SKM-1 (cell line): ENCODE results near the gene PDSS2.
"Not testable (repeated sequence)": the region's sequence is repeated elsewhere in the genome, so short reads cannot be mapped to it uniquely, and the experiment has no call there.

Experiments used
- DNase-seq: peaks from one replicate; lab custom pipeline; 2025; ENCODE audit not compliant: unreplicated experiment; lab: John Stamatoyannopoulos, UW

The PDSS2 gene

GRCh38 chr6:107185391-107185970 is 273.9 kb downstream of the PDSS2 start:
- no peak for DNase-seq

DNA sequence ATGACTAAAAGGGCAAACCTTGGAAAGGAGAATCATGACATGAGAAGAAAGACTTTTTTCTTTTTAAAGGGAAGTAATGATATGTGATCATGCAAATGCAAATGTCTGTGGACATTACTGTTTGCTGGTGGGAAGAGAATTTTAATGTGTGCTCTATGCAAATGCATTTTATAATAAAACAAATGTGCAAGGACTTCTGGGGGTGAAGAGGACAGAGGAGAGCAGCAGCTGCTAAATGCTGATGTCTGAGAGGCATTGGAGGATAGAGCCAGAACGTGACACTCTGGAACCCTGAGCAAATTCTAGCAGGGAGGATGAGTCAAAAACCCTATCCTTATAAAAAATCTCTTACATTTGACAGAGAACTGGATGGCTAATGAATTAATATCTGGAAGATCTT is 274.9 kb downstream of the PDSS2 start:
- no peak for DNase-seq

DNA sequence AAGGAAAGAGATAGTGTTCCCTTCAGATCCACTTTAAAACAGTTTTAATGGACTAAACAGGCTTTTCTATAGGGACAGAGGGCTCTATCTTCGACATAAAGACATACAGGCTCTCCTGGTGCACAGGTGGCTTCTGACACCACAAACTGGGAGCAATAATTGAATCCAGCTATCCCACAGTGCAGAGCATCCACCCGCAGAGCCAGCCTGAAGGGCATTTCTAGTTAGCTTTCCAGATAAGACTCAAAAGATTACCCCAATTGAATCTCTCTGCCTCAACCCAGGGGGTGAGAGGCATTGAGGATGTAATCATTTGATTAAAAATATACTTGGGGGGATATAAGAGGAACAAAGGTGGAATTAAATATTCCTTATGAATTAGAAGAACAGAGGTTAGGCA is 279.3 kb downstream of the PDSS2 start:
- no peak for DNase-seq

GRCh38 chr6:107179004-107179403 is 280.4 kb downstream of the PDSS2 start:
- DNase-seq = no peak

DNA sequence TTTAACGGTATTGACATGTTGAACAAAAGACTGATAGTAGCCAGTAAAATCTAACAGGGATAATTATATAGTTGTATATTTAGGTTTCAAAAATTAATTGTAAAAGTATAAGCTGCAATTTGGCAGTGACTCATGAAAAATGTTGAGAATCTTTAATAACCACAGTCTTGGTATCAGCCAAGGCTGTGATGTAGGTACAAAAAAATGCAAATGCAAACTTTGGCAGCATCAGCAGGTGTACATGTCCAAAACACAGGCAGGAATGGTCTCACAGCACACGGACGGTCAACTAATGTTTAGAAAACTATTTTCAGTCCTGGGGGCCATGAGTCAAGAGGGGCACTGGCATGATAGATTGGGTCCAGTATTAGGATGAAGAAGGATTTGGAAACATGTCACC is 285.6 kb downstream of the PDSS2 start:
- no peak for DNase-seq

GRCh38 chr6:107171513-107171912 is 287.9 kb downstream of the PDSS2 start:
- DNase-seq = no peak

- DNase-seq = not testable (repeated sequence)
Measured at GRCh38 chr6:107164299-107164698, 295.1 kb downstream of the PDSS2 start.

- no peak for DNase-seq
Measured at GRCh38 chr6:107161521-107161920, 297.8 kb downstream of the PDSS2 start.

DNA sequence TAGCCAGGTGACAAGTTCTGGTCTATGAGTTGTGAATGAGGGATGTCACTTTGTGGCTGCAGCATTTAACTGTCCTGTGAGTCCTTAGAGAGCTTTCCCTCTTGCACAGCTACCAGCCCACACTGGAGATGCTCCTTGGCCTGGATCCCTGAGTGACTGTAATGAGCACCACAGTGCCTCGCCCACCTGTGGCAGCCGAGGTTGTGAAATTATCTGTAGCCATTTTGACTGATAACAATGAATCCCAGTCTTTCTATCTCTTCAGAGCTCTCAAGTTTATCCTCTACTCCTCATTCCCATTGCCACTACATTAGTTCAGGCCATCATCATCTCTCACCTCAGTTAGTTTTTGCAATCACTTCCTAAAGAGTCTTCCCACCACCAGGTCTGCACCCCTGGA is 302.7 kb downstream of the PDSS2 start:
- no peak for DNase-seq

GRCh38 chr6:107154801-107155160 is 304.6 kb downstream of the PDSS2 start:
- DNase-seq = no peak

DNA sequence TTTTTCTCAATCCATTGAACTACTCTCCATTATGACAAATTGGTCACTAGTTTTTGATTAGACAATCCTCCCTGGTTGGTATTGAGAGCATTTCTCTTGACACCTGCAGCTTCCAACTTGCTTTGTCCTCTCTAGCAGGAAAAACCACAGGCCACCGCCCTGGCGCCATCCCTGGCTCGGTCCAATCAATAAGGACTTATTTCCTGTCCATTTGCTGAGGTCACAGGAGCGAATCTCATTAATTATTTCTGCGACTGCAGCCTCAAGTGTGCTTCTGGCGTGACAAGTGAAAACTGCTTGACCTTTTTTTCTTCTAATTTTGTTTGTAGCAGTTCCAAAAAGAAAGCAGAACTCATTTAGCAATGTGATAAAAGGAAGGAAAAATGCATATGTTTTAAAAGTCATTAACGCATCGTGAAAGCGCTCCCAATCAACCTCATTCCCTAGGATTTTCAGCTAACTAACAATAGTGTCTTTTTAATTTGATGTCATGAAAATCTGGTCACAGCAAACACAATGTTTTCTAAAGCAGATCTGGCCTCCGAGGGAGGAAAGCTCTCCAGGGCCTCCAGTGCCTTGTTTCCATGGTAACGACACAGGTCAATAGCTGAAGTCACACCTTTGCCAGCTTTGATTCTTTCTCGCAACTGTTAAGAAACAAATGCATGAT is 305.1 kb downstream of the PDSS2 start:
- DNase-seq = no peak

- no peak for DNase-seq
Measured at GRCh38 chr6:107152638-107153430, 306.5 kb downstream of the PDSS2 start.

DNA sequence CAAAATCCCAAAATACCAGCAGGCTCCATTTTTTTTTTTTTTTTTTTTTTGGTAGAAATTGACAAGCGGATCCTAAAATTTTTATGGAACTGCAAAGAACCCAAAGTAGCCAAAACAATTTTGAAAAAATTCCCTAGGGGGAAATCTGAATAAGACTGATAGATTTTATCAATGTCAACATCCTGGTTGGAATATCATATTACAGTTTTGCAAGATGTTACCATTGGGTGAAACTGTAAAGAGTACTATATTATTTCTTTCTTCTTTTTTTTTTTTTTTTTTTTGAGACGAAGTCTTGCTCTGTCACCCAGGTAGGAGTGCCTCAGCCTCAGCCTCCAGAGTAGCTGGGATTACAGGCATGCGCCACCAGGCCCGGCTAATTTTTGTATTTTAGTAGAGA is 314.7 kb downstream of the PDSS2 start:
- no peak for DNase-seq

DNA sequence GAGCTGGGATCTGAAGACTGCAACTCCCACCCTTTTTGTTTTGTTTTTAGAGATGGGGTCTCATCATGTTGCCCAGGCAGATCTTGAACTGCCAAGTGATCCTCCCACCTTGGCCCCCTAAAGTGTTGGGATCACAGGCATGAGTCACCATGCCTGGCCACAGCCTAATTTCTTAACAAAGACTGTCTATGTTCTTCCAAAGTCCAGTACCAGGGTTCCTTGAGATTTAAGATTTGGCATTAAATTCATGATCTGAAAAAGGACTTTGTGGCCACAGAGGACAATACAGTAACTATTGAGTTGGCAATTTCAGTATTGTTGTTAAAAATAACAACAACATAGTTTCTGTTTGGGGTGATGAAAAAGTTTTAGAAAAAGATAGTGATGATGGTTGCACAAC is 315.4 kb downstream of the PDSS2 start:
- DNase-seq = no peak

GRCh38 chr6:107140581-107140980 is 318.8 kb downstream of the PDSS2 start:
- no peak for DNase-seq

DNA sequence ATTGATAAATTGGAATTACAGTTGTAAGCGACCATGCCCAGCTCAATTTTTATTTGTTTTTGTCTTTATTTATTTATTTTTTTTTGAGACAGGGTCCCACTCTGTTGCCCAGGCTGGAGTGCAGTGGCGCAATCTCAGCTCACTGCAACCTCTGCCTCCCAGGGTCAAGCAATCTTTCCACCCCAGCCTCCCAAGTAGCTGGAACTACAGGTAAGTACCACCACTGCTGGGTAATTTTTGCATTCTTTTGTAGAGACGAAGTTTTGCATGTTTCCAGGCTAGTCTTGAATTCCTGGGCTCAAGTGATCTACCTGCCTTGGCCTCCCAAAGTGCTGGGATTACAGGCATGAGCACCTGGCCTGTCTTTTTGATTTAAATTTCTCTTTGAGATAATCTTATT is 323.0 kb downstream of the PDSS2 start:
- not testable (repeated sequence) for DNase-seq

GRCh38 chr6:107135048-107135680 is 324.2 kb downstream of the PDSS2 start:
- not testable (repeated sequence) for DNase-seq

DNA sequence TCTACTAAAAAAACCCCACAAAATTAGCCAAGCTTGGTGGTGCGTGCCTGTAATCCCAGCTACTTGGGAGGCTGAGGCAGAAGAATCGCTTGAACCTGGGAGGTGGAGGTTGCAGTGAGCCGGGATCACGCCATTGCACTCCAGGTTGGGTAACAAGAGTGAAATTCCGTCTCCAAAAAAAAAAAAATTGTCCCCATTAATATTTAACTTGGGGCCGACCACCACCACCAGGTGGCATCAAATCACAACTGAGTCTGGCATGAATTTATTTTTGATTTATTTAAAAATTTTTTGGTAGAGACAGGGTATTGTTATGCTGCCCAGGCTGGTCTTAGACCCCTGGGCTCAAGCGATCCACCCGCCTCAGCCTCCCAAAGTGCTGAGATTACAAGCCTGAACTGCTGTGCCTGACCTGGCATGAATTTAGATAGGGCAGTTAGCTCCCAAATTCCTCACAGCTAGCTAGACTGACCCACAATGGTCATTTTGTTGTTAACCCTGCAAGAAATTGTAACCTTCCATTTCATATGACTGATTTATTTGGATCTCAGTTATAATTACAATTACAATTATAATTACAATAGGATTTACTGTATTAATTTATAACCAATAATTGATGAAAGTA is 326.9 kb downstream of the PDSS2 start:
- no peak for DNase-seq

DNA sequence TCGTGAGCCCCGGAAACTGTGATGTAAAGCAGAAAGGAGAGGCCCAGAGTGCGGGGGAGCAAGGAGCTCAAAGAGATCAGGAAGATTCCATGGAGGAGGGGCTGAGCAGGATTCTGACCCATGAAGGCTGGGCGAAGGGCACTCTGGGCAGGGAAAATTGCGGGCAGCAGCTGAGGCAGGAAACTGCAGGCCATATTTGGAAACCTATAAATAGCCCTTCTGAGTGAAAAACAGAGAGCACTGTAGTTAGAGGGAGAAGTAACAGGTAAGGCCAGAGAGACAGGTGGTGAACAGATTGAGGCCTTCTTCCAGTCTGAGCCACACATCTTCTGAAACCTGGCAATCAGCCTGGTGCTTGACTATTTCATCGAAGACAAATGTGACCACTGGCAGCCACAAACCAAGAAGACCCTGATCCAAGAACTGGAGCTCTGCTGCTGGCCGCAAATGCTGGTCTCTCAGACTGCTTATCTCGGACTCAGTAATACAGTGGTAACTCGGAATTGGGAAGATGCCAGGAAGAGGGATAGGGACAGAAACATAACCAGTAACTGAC is 329.9 kb downstream of the PDSS2 start:
- DNase-seq = no peak

GRCh38 chr6:107128577-107128976 is 330.8 kb downstream of the PDSS2 start:
- no peak for DNase-seq

DNA sequence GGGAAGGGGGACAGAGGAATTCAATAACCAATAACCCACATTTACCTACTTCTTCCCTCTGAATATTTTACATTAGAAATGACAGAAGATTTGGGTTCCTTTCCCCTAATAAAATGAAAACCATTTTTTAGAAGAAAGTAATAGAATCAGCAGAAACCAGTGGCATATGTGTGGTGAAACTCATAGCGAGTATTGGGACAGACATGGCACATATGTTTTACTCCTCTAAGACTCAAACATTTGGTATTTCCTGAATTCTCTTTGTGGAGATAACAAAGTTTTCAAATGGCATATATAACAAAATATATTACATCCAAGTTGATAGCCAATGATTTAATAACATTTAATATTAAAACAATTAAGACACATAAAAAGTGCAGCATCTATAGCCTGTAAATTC is 331.2 kb downstream of the PDSS2 start:
- DNase-seq = no peak
